H9 (cell line): ENCODE data around the gene KLK10. TPM values are rescaled to one million over a fixed set of nuclear protein-coding genes. Genes with fewer than 3 reads are reported as not detected.

ENCODE experiments used
- DNase-seq: peaks from one replicate; pipeline ENCODE4 v3.0.0-alpha.2; 2017
- H2AFZ ChIP-seq: one replicate; pipeline ENCODE4 v1.6.1; 2013; ENCODE audit warnings: mild to moderate bottlenecking, low read length, control low read depth, moderate library complexity
- H2AK5ac ChIP-seq: 2 replicates; pipeline ENCODE4 v1.6.1; 2013; ENCODE audit warnings: low read length, control low read depth, mixed read lengths; ENCODE audit not compliant: insufficient read length
- H2BK120ac ChIP-seq: one replicate; pipeline ENCODE4 v1.6.1; 2013; ENCODE audit warnings: low read depth, mild to moderate bottlenecking, low read length, control low read depth, inconsistent platforms; ENCODE audit not compliant: poor library complexity, severe bottlenecking
- H2BK12ac ChIP-seq: 2 replicates; pipeline ENCODE4 v1.6.1; 2013; ENCODE audit warnings: low read length, control low read depth, mixed read lengths, low read depth; ENCODE audit not compliant: insufficient read length
- H2BK15ac ChIP-seq: 2 replicates; pipeline ENCODE4 v1.6.1; 2013; ENCODE audit warnings: low read depth, low read length, control low read depth
- H2BK20ac ChIP-seq: one replicate; pipeline ENCODE4 v1.6.1; 2013; ENCODE audit warnings: low read depth, mild to moderate bottlenecking, low read length, control low read depth, inconsistent platforms; ENCODE audit not compliant: poor library complexity, severe bottlenecking
- H2BK5ac ChIP-seq: 2 replicates; pipeline ENCODE4 v1.6.1; 2013; ENCODE audit warnings: low read length, control low read depth, mixed read lengths; ENCODE audit not compliant: insufficient read length
- H3K14ac ChIP-seq: 2 replicates; pipeline ENCODE4 v1.6.1; 2013; ENCODE audit warnings: low read length, control low read depth; ENCODE audit not compliant: insufficient read depth
- H3K18ac ChIP-seq: 2 replicates; pipeline ENCODE4 v1.6.1; 2013; ENCODE audit warnings: low read depth, mild to moderate bottlenecking, mixed read lengths, low read length, control low read depth; ENCODE audit not compliant: insufficient read length
- H3K23ac ChIP-seq: 2 replicates; pipeline ENCODE4 v1.6.1; 2013; ENCODE audit warnings: low read length, control low read depth, mixed read lengths, low read depth; ENCODE audit not compliant: insufficient read length
- H3K23me2 ChIP-seq: 2 replicates; pipeline ENCODE4 v1.6.1; 2013; ENCODE audit warnings: low read depth, mild to moderate bottlenecking, mixed read lengths, low read length, control low read depth; ENCODE audit not compliant: insufficient read length, poor library complexity, severe bottlenecking
- H3K27ac ChIP-seq: 2 replicates; pipeline ENCODE4 v1.5.1; 2013; ENCODE audit warnings: low read length, control low read depth, mixed read lengths, low read depth; ENCODE audit not compliant: insufficient read length
- H3K27me3 ChIP-seq: 2 replicates; pipeline ENCODE4 v1.6.1; 2013; ENCODE audit warnings: low read length, control low read depth, inconsistent platforms; ENCODE audit not compliant: insufficient read depth
- H3K4ac ChIP-seq: 2 replicates; pipeline ENCODE4 v1.6.1; 2013; ENCODE audit warnings: low read depth, mild to moderate bottlenecking, control low read depth, inconsistent platforms, low read length, moderate library complexity
- H3K4me1 ChIP-seq: 2 replicates; pipeline ENCODE4 v1.6.1; 2013; ENCODE audit warnings: low read length, control low read depth, inconsistent platforms; ENCODE audit not compliant: insufficient read depth
- H3K4me2 ChIP-seq: 2 replicates; pipeline ENCODE4 v1.6.1; 2013; ENCODE audit warnings: low read length, control low read depth, mixed read lengths; ENCODE audit not compliant: insufficient read length, insufficient read depth
- H3K56ac ChIP-seq: 2 replicates; pipeline ENCODE4 v1.6.1; 2013; ENCODE audit warnings: low read depth, mild to moderate bottlenecking, mixed read lengths, low read length, control low read depth; ENCODE audit not compliant: insufficient read length
- H3K79me1 ChIP-seq: 2 replicates; pipeline ENCODE4 v1.6.1; 2013; ENCODE audit warnings: low read depth, mild to moderate bottlenecking, moderate library complexity, low read length, control low read depth, inconsistent platforms; ENCODE audit not compliant: insufficient read depth, poor library complexity, severe bottlenecking
- H3K79me2 ChIP-seq: 2 replicates; pipeline ENCODE4 v1.6.1; 2013; ENCODE audit warnings: low read length, control low read depth, inconsistent platforms; ENCODE audit not compliant: insufficient read depth
- H3K9ac ChIP-seq: 2 replicates; pipeline ENCODE4 v1.6.1; 2013; ENCODE audit warnings: low read length, control low read depth, mixed read lengths; ENCODE audit not compliant: insufficient read length; ENCODE audit errors: extremely low read depth
- H3K9me3 ChIP-seq: one replicate; pipeline ENCODE4 v1.6.1; 2013; ENCODE audit warnings: low read depth, low read length, inconsistent platforms; ENCODE audit not compliant: control insufficient read depth
- H3T11ph ChIP-seq: one replicate; pipeline ENCODE4 v1.6.1; 2013; ENCODE audit warnings: mild to moderate bottlenecking, low read length, control low read depth, inconsistent platforms
- H4K20me1 ChIP-seq: one replicate; pipeline ENCODE4 v1.6.1; 2013; ENCODE audit not compliant: control insufficient read depth, insufficient read length, insufficient read depth
- H4K5ac ChIP-seq: 2 replicates; pipeline ENCODE4 v1.6.1; 2013; ENCODE audit warnings: low read depth, mild to moderate bottlenecking, mixed read lengths, low read length, control low read depth; ENCODE audit not compliant: insufficient read length
- H4K8ac ChIP-seq: replicated peaks from 2 replicates; pipeline ENCODE4 v1.6.1; 2013; ENCODE audit warnings: low read length, control low read depth, mixed read lengths, low read depth; ENCODE audit not compliant: insufficient read length
- H4K91ac ChIP-seq: 2 replicates; pipeline ENCODE4 v1.6.1; 2013; ENCODE audit warnings: low read depth, mild to moderate bottlenecking, moderate library complexity, mixed read lengths, low read length, control low read depth; ENCODE audit not compliant: insufficient read length
- H3K27ac Mint-ChIP-seq, 3 experiments: 2 replicates in 2 of 3; 3 replicates in 1 of 3; pipeline ENCODE4 v1.8.0; 2020 to 2021; ENCODE audit warnings: mixed read lengths in 3 of 3, mild to moderate bottlenecking in 1 of 3, moderate library complexity in 1 of 3
- H3K27me3 Mint-ChIP-seq: 2 replicates; pipeline ENCODE4 v1.8.0; 2021; ENCODE audit warnings: low read depth, mild to moderate bottlenecking, moderate library complexity, mixed read lengths
- H3K36me3 Mint-ChIP-seq, 3 experiments: 2 replicates in 2 of 3; 3 replicates in 1 of 3; pipeline ENCODE4 v1.8.0; 2020 to 2021; ENCODE audit warnings: low read depth in 3 of 3, mixed read lengths in 3 of 3; ENCODE audit not compliant: insufficient read depth in 1 of 3
- H3K4me1 Mint-ChIP-seq, 2 experiments: 2 replicates each; pipeline ENCODE4 v1.8.0; 2020; ENCODE audit warnings: mixed read lengths in 2 of 2
- H3K4me3 Mint-ChIP-seq, 2 experiments: 2 replicates in 1 of 2; 3 replicates in 1 of 2; pipeline ENCODE4 v1.8.0; 2020 to 2021; ENCODE audit warnings: mild to moderate bottlenecking in 2 of 2, mixed read lengths in 2 of 2, moderate library complexity in 1 of 2
- H3K9me3 Mint-ChIP-seq, 2 experiments: 2 replicates in 1 of 2; 3 replicates in 1 of 2; pipeline ENCODE4 v1.8.0; 2020; ENCODE audit warnings: mild to moderate bottlenecking in 2 of 2, mixed read lengths in 2 of 2, moderate library complexity in 1 of 2
- CTCF ChIP-seq: fragments of 200-600 bp; sonication (generic); conservative IDR thresholded peaks from 3 replicates; pipeline ENCODE4 v1.8.0; 2021; ENCODE audit warnings: antibody characterized with exemption, mild to moderate bottlenecking
- WGBS: extraction: QIAGEN DNeasy Blood & Tissue Kit; methylation state at CpG from one replicate; pipeline ENCODE4 v1.1.7; 2013; ENCODE audit warnings: missing lambda C conversion rate, low lambda C conversion rate, mixed read lengths; ENCODE audit not compliant: insufficient read length; ENCODE audit errors: extremely low coverage; 5-methylcytosine and 5-hydroxymethylcytosine counted together
- total RNA-seq: library from RNA; stranded (reverse); gene quantifications from 2 replicates; pipeline ENCODE4 v1.2.1, GENCODE V29; 2021

Gene KLK10
- total RNA-seq, 1 experiment from 2014 or later = 1.3 TPM

GRCh38 chr19:51005248-51005647 is 14.3 kb downstream of the KLK10 start:
- H2BK20ac ChIP-seq = no peak overlapping the region
- H4K8ac ChIP-seq = no peak overlapping the region
- Mint-ChIP-seq H3K27ac (no peak overlapping the region), H3K36me3 (no peaks in the 10 kb centered on the region), H3K4me3 (no peak overlapping the region), H3K9me3 (no peaks in the 10 kb centered on the region), H3K4me1 (peaks cover 22 to 31% of the 10 kb centered on the region in 2 experiments), H3K27me3 (peaks cover 47% of the 10 kb centered on the region)
- no peaks in the 10 kb centered on the region for H3K27me3 ChIP-seq
- no peak for DNase-seq
- no peak overlapping the region for H2BK120ac ChIP-seq
- no peaks in the 10 kb centered on the region for H3K79me1 ChIP-seq
- H3K23me2 ChIP-seq = peaks cover 8% of the 10 kb centered on the region
- no peak overlapping the region for H2BK5ac ChIP-seq
- no peak overlapping the region for H3K27ac ChIP-seq
- no peak overlapping the region for H3K14ac ChIP-seq
- H3K79me2 ChIP-seq = no peaks in the 10 kb centered on the region
- H4K5ac ChIP-seq = no peak overlapping the region
- H3K9me3 ChIP-seq = no peaks in the 10 kb centered on the region
- no peak for TF ChIP-seq CTCF
- H3K56ac ChIP-seq = no peak overlapping the region
- WGBS = no CpG with 5 or more reads among the region's 1 CpG
- H3K4me1 ChIP-seq = 0 out of 2 replicates have a peak, but pooled peaks cover 4% of the 10 kb centered on the region
- H2AFZ ChIP-seq = no peak overlapping the region
- H2BK12ac ChIP-seq = no peak overlapping the region
- no peak overlapping the region for H3K9ac ChIP-seq
- no peak overlapping the region for H2AK5ac ChIP-seq
- H4K20me1 ChIP-seq = no peaks in the 10 kb centered on the region
- H3T11ph ChIP-seq = no peak overlapping the region
- no peak overlapping the region for H4K91ac ChIP-seq
- no peak overlapping the region for H3K18ac ChIP-seq
- no peak overlapping the region for H3K4me2 ChIP-seq
- no peak overlapping the region for H3K23ac ChIP-seq
- no peak overlapping the region for H2BK15ac ChIP-seq
- no peak overlapping the region for H3K4ac ChIP-seq
